HG02840 (cell line): Measurements from ENCODE around the gene SRSF1.
A peak's percentile ranks its signal among the peaks of the same experiment; 100 is the strongest.
"Not testable (repeated sequence)": the region's sequence is repeated elsewhere in the genome, so short reads cannot be mapped to it uniquely, and the experiment has no call there.

Source experiments
- ATAC-seq: cut with Tn5 transposase; IDR thresholded peaks from one replicate; pipeline ENCODE4 v1.9.1; 2021; ENCODE audit warnings: mild to moderate bottlenecking, moderate library complexity, moderate number of reproducible peaks; ENCODE audit not compliant: unreplicated experiment, low FRiP score

Gene SRSF1

DNA sequence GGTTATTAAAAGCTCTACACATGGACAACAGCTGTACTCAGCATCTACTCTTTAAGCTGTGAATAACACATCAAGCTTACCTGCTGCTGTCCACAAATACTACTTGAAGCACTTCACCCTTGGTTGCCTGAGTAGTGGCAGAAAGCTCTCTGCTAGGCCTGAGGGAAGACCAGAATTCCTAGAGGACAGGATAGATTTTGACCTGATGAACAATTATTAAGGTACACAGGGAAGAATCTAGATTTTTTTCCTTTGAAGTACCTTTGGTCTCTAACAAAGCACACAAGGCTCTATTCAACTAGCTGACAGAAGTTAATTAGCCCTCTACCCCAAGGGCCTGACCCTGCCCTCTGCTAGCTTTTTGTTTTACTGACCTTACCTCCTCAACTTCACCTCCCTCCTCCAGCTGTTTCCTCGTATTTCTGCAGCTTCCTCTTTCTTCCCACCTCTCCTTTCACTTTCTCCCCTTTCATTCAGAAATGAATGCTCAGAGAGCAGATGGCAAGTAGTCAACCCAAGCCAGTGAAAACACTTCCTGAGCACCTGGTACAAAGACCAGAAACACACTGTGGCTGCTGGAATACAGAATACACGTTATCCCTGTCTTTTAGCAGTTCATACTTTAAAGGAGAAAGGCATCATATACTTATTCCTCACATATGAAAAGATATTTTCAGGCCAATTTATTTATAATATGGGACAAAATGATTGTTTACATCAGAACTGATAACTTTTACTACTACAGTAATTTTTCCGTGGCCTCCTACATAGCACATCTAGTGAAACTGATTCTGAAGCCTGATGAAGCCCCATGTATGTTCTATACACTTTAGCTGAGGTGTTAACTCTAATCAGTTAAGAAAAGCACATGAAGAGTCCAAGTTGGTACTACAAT, 13.3 kb downstream of the SRSF1 start:
- ATAC-seq = no peak

- no peak for ATAC-seq
Observed at GRCh38 chr17:57991537-57991936, 15.5 kb downstream of the SRSF1 start.

DNA sequence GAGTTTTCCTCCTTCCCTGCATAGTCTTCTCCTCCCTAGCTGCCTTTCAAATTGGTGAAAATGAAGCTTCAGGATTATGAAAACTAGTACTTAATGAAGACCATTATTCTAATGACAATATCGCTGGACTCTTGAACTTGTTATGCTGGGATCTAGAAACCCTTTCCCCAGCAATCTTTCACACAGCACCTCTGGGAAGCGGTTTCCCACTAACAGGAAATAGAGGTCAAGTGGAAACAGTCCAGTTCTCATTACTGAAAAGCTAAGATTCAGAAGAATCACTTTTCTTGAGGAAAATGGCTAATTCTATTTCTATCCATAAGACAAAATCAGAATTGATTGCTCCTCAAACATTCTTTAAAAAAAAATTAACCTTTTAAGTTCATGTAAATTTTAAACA, 17.0 kb downstream of the SRSF1 start:
- no peak for ATAC-seq

GRCh38 chr17:57988301-57989250, 18.5 kb downstream of the SRSF1 start:
- ATAC-seq = peak; percentile 57

DNA sequence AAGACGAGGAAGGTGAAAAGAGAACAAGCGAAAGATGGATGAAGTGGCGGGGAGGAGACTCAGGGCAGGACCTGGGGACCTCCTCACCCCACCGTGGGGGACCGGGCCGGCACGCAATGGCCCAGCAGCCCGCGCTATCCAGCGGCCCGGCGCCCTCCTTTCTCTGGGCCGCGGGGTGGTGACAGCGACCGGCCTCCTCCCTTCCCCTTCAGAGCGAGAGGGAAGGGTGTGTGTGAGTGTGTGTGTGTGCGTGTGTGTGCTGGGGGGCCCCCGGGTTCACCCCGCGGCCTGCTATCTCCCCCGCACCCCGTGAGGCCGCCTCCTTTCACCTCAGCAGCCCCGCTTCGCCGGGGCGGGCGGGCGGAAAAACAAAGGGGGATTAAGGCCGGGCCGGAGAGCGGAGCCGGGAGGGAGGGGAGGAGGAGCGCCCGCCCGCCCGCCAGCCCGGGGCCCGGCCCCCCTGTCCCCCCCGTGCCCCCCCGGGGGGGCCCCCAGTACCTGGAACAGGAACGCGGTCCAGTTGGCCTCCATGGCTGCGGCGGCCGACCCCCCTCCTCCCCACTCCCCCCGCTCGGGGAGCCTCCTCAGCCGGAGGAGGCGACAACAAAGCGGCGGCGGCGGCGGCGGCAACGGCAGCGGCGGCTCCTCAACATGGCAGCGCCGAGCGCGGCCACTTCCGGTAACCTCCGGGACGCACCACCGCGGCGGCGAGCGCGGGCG, 19.3 kb downstream of the SRSF1 start, which contains the start of gene VEZF1:
Gene VEZF1, minus strand, starts transcription at position 674 of the 720 bp plus-strand sequence. Its CDS starts 143 bp downstream, at position 531.
- peak; percentile 58 for ATAC-seq

- peak; percentile 8 for ATAC-seq
Observed at GRCh38 chr17:57986841-57987580, 20.0 kb downstream of the SRSF1 start.

- ATAC-seq = no peak
Observed at GRCh38 chr17:57985675-57985974, 21.4 kb downstream of the SRSF1 start.

DNA sequence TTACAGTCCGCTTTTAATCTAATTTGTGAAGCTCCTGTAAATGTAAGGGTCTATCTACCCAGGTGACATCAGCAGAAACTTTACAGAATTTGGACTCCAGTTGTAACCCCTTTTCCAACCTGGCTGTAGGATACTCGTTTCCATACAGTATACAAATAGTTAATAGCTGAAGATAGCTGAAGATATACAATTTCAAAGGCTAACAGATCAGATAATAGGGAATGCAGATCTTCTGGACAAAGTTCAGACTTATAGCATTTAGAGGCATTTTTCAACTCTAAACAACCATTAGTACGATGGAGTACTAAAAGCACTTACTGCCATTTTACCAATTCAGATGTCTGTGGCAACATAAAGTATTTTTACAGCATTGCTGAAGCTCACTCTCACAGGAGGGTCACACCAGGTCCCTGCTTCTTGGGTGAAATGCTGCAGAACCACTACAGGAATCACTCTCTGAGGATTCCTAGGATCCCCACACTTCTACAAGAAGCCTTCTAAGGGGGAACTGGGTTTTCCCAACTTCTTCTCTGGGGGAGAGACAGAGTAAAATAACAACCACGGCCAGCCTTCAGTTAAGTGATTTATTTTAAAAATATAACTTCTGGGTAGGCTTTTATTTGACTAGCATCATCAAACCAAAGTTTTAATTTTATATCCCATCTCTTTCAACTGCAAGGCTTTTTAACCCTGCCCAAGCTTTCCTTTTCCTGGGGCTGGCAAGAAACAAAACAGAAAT, 21.9 kb downstream of the SRSF1 start:
- ATAC-seq = no peak

- no peak for ATAC-seq
Observed at GRCh38 chr17:57984261-57984890, 22.7 kb downstream of the SRSF1 start.

DNA sequence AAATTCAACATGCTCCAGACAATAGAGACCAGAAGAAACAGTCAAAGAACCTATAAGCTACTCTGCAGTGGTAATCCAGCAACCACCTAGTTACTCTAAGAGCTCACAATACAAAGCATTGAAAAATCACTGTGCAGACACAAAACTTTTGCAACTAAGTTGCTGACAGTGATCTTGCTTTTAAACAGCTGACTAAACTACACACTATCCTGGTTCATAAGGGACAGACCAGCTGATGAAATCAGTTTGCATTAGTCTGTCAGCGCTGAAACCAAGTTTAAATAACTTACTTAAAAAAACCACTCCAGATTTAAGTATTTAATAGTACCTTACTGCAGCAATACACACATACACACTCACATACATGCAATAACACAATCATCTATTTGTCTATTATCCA, 23.6 kb downstream of the SRSF1 start:
- no peak for ATAC-seq

- ATAC-seq = no peak
Observed at GRCh38 chr17:57982452-57983170, 24.4 kb downstream of the SRSF1 start.

DNA sequence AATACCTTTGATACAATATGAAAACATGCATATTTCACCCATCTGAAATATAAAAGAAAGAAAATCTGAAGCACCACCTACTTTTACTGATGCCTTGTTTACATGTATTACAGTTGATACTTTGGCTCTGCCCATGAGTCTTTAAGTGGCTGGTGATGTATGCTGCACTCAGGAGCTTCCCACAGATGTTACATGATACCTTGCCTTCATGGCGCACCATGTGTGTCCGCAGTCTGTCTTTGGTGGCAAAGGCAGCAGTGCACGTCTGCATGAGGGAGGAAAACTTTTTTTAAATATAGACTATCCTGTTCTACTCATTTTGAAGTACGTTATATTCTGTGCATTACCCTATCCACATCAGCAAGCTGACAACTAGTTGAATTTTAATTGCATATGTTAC, 26.5 kb downstream of the SRSF1 start:
- ATAC-seq = no peak

GRCh38 chr17:57979076-57979475, 28.0 kb downstream of the SRSF1 start:
- no peak for ATAC-seq

GRCh38 chr17:57976594-57976993, 30.5 kb downstream of the SRSF1 start:
- ATAC-seq = no peak

DNA sequence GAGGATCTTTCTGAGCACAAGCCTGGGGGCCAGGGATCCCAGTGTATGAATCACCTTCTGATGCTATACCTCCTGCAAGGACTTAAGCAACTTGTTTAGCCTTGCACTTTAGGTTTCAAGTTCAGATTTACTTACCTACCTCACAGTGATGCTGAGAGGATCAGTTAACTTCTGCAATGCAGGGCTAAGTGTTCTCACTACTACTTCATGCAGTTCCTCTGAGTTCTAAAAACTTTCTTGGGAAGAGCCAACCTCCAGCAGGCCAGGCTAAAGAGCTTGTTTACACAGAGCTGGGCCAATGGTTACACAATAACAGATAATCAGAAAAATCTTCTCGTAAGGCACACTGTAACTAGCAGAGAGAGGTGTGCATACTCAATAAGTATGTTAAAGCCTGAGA, 32.0 kb downstream of the SRSF1 start:
- ATAC-seq = no peak

GRCh38 chr17:57974053-57974824, 32.8 kb downstream of the SRSF1 start:
- ATAC-seq = not testable (repeated sequence)

DNA sequence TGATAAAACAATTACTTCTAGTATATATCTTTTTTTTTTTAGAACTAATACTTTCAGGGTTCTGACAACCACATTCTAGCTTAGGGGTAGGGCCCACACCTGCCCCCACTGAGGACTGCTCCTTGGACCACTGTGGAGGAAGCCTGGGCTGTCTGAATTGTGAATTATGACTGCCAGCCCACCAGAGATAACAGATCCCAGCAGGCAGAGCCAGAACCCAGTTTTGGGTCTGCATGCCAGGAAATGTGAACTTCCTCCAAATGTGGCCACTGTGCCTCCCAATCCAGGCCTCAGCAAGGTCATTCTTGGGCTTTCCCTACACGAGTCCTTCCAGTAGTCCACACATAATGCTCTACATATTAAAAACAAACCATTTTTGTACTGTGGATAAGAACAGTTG, 34.9 kb downstream of the SRSF1 start:
- no peak for ATAC-seq
